PC-3 (cell line): ENCODE measurements around the gene B4GALT5. TPM values are rescaled to one million over a fixed set of nuclear protein-coding genes. Genes with fewer than 3 reads are reported as not detected.

Source experiments
- ATAC-seq: fragments of 200-7000 bp; cut with Tn5 transposase; 2 replicates; pipeline ENCODE4 v1.9.1; 2020; ENCODE audit warnings: mild to moderate bottlenecking, moderate library complexity
- BruUV-seq: library from RNA; stranded (reverse); fragments of 400-500 nt; replicated peaks from 2 replicates; lab custom pipeline; 2021; lab: Mats Ljungman, UMichigan
- CTCF ChIA-PET: fragments of 300-600 bp; sonication (Branson Sonifier 250); formaldehyde crosslinking; loops from one replicate; lab custom pipeline; 2022; ENCODE audit warnings: antibody characterized with exemption; lab: Charles Lee
- POLR2A ChIA-PET: fragments of 300-600 bp; sonication (Branson Sonifier 250); formaldehyde crosslinking; loops from one replicate; lab custom pipeline; 2022; ENCODE audit warnings: antibody characterized with exemption; ENCODE audit not compliant: unreplicated experiment; lab: Charles Lee
- DNase-seq: peaks from one replicate; pipeline ENCODE4 v3.0.0-alpha.2; 2015
- H2AFZ ChIP-seq: fragments of 300-600 bp; sonication (generic); 2 replicates; pipeline ENCODE4 v1.6.0; 2016; ENCODE audit warnings: antibody characterized with exemption, low read length
- H3F3A ChIP-seq: fragments of 300-600 bp; sonication (generic); one replicate; pipeline ENCODE4 v1.6.0; 2017; ENCODE audit warnings: antibody characterized with exemption, low read length, control low read depth, mild to moderate bottlenecking; ENCODE audit not compliant: unreplicated experiment
- H3K27ac ChIP-seq: fragments of 300-600 bp; sonication (generic); 2 replicates; pipeline ENCODE4 v1.5.1; 2016; ENCODE audit warnings: mild to moderate bottlenecking, low read length
- H3K27me3 ChIP-seq: fragments of 300-600 bp; sonication (generic); 2 replicates; pipeline ENCODE4 v1.6.1; 2016; ENCODE audit warnings: low read length, mixed read lengths
- H3K36me3 ChIP-seq: fragments of 300-600 bp; sonication (generic); 2 replicates; pipeline ENCODE4 v1.6.1; 2016; ENCODE audit warnings: low read depth, mixed run types, low read length, mixed read lengths
- H3K4me1 ChIP-seq: fragments of 300-600 bp; sonication (generic); 2 replicates; pipeline ENCODE4 v1.5.1; 2016; ENCODE audit warnings: low read length; ENCODE audit not compliant: insufficient read depth
- H3K4me2 ChIP-seq: fragments of 300-600 bp; sonication (generic); 2 replicates; pipeline ENCODE4 v1.6.0; 2016; ENCODE audit warnings: low read length
- H3K4me3 ChIP-seq: fragments of 300-600 bp; sonication (generic); 2 replicates; pipeline ENCODE4 v1.5.1; 2016; ENCODE audit warnings: mild to moderate bottlenecking, low read length, mixed read lengths
- H3K79me2 ChIP-seq: fragments of 300-600 bp; sonication (generic); 2 replicates; pipeline ENCODE4 v1.6.1; 2017; ENCODE audit warnings: low read length, mixed read lengths
- H3K9ac ChIP-seq: fragments of 300-600 bp; sonication (generic); 2 replicates; pipeline ENCODE4 v1.6.0; 2016; ENCODE audit warnings: mild to moderate bottlenecking, low read length
- H3K9me2 ChIP-seq: fragments of 300-600 bp; sonication (generic); replicated peaks from 2 replicates; pipeline ENCODE4 v1.6.1; 2016; ENCODE audit warnings: mixed run types, low read length, mixed read lengths
- H3K9me3 ChIP-seq: fragments of 300-600 bp; sonication (generic); 2 replicates; pipeline ENCODE4 v1.6.1; 2016; ENCODE audit warnings: low read length, mixed read lengths
- H4K20me1 ChIP-seq: fragments of 300-600 bp; sonication (generic); 2 replicates; pipeline ENCODE4 v1.6.1; 2016; ENCODE audit warnings: low read length, mixed read lengths
- EZH2 ChIP-seq: fragments of 300-600 bp; sonication (generic); IDR thresholded peaks from one replicate; pipeline ENCODE4 v1.6.1; 2017; ENCODE audit warnings: antibody characterized with exemption, mild to moderate bottlenecking, low read length; ENCODE audit not compliant: unreplicated experiment
- EZH2phosphoT487 ChIP-seq: fragments of 300-600 bp; sonication (generic); IDR thresholded peaks from 2 replicates; pipeline ENCODE4 v1.6.1; 2018; ENCODE audit warnings: mild to moderate bottlenecking, antibody characterized with exemption, low read length, borderline replicate concordance
- intact Hi-C: fragments of 100-400 bp; cut with micrococcal nuclease; formaldehyde crosslinking; loops from 2 replicates; pipeline ENCODE4 v1.9.0; 2023
- total RNA-seq: library from RNA; depleted of rRNA; stranded (reverse); fragments of >200 nt; gene quantifications from 2 replicates; pipeline ENCODE4 v1.2.3, GENCODE V29; 2014
- TF ChIP-seq, protein P1 (sequence below): fragments of 300-600 bp; sonication (generic); conservative IDR thresholded peaks from 2 replicates; pipeline ENCODE4 v1.5.1; 2017; ENCODE audit warnings: antibody characterized with exemption, low read depth, mild to moderate bottlenecking, low read length

B4GALT5 gene
- total RNA-seq, 1 experiment from 2014 or later: 18.1 TPM

DNA sequence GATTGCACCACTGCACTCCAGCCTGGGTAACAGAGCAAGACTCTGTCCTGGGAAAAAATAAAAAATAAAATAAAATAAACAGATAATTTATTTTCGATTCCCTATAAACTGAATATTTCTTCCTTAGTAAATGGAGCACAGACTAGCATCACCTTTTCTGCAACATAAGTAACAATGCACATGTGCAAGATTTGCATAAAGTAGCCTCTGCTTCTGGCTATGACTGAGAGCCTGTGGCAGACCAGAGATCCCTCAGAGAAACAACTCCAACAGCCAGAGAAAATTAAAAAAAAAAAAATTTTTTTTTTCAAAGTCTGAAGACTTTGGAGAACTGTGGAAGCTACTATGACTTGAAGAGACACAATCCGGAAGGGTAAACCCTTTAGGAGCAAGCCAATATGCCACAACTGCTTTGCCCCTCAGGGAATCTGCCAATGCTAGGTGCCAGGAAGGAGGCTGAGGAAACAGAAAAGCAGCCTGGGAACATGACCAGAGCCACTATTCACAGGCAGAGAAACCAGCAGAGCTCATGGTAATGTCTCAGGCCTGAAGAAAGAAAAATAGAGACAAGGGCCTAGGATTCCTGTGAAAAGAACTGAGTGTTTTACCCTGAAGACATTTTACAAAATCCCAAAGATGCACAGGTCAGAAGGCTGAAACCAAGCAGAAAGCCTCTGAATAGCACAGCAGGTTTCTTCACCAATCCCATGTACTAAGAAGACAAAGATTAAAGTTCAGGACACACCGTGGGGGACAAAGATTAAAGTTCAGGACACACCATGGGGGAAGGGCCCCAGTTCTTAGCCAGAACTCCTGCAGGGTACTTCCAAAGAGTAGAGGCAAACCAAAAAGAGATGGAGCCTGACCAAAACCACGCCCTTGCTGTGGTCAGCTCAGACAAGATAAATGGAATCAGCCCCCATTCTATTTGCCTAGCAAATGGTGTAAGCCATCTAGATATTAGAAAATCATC is 25.8 kb downstream of the B4GALT5 start:
- no peaks in the 10 kb centered on the region for H3K9me3 ChIP-seq
- no peak overlapping the region for H2AFZ ChIP-seq
- H3K27me3 ChIP-seq: no peaks in the 10 kb centered on the region
- no peak overlapping the region for H3K9ac ChIP-seq
- no TSS peak for BruUV-seq
- H3K4me1 ChIP-seq: peaks cover 35% of the 10 kb centered on the region
- H3K4me2 ChIP-seq: no peak overlapping the region
- CTCF ChIA-PET: interaction anchor here (0.7 kb wide), 1 partner anchor 146 kb away, joined by 9 read pairs; no protein-coding TSS in a partner anchor
- peaks cover 100% of the 10 kb centered on the region for H3K79me2 ChIP-seq
- no peaks in the 10 kb centered on the region for H3F3A ChIP-seq
- H3K4me3 ChIP-seq: no peak overlapping the region
- intact Hi-C loops: no loop called here
- peaks cover 10% of the 10 kb centered on the region; the same call in 1 of the 2 replicates for H4K20me1 ChIP-seq
- H3K36me3 ChIP-seq: 0 out of 2 replicates have a peak, but pooled peaks cover 3% of the 10 kb centered on the region
- ATAC-seq (no peak), DNase-seq (no peak)
- POLR2A ChIA-PET: no interaction called here
- H3K9me2 ChIP-seq: no peaks in the 10 kb centered on the region
- no peak overlapping the region for H3K27ac ChIP-seq
- TF ChIP-seq, protein P1, sequence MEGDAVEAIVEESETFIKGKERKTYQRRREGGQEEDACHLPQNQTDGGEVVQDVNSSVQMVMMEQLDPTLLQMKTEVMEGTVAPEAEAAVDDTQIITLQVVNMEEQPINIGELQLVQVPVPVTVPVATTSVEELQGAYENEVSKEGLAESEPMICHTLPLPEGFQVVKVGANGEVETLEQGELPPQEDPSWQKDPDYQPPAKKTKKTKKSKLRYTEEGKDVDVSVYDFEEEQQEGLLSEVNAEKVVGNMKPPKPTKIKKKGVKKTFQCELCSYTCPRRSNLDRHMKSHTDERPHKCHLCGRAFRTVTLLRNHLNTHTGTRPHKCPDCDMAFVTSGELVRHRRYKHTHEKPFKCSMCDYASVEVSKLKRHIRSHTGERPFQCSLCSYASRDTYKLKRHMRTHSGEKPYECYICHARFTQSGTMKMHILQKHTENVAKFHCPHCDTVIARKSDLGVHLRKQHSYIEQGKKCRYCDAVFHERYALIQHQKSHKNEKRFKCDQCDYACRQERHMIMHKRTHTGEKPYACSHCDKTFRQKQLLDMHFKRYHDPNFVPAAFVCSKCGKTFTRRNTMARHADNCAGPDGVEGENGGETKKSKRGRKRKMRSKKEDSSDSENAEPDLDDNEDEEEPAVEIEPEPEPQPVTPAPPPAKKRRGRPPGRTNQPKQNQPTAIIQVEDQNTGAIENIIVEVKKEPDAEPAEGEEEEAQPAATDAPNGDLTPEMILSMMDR: no peak
- no peak for TF ChIP-seq EZH2phosphoT487
- TF ChIP-seq EZH2: no peak

DNA sequence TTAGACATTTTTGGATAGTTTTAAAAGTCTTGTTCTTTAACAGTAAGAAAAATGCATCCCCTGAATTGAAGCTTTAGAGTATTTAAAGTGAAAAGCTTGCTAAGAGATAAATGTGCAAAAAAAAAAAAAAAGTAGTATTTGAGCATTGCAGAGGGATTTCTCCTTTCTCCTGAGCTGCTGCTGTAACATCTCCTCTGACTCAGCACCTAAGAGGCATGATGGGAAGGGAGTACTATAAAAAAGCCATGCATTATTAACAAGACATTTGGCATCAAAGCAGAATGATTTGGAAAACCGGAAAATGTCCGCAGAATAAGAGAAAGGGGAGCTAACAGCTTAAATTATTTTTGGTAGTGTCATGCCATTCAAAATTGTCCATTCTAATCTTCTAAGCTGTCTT is 27.9 kb downstream of the B4GALT5 start:
- H3K4me1 ChIP-seq: peaks cover 34% of the 10 kb centered on the region
- H4K20me1 ChIP-seq: peaks cover 2% of the 10 kb centered on the region; the same call in 1 of the 2 replicates
- POLR2A ChIA-PET: interaction anchor here (0.7 kb wide), 1 partner anchor 24 kb away, joined by 8 read pairs; no protein-coding TSS in a partner anchor
- no peak for TF ChIP-seq EZH2
- TF ChIP-seq, protein P1: no peak
- no peak for TF ChIP-seq EZH2phosphoT487
- no peaks in the 10 kb centered on the region for H3K9me2 ChIP-seq
- 0 out of 2 replicates have a peak, but pooled peaks cover 3% of the 10 kb centered on the region for H3K36me3 ChIP-seq
- CTCF ChIA-PET: no interaction called here
- H3K9me3 ChIP-seq: no peaks in the 10 kb centered on the region
- H3K27me3 ChIP-seq: no peaks in the 10 kb centered on the region
- H3K27ac ChIP-seq: peak overlapping the region; percentile 12; the same call in 1 of the 2 replicates
- no peaks in the 10 kb centered on the region for H3F3A ChIP-seq
- peak overlapping the region; percentile 12 for H3K4me2 ChIP-seq
- DNase-seq: peak; percentile 49
- no peak overlapping the region for H3K4me3 ChIP-seq
- no TSS peak for BruUV-seq
- peak; percentile 79 for ATAC-seq
- no peak overlapping the region for H3K9ac ChIP-seq
- H2AFZ ChIP-seq: no peak overlapping the region
- intact Hi-C loops: no loop called here
- H3K79me2 ChIP-seq: peaks cover 100% of the 10 kb centered on the region
